ENCODE results near the gene ARRDC1.
A peak's percentile ranks its signal among the peaks of the same experiment; 100 is the strongest.
"Not testable (repeated sequence)": the region's sequence is repeated elsewhere in the genome, so short reads cannot be mapped to it uniquely, and the experiment has no call there.

The ARRDC1 gene, protein sequence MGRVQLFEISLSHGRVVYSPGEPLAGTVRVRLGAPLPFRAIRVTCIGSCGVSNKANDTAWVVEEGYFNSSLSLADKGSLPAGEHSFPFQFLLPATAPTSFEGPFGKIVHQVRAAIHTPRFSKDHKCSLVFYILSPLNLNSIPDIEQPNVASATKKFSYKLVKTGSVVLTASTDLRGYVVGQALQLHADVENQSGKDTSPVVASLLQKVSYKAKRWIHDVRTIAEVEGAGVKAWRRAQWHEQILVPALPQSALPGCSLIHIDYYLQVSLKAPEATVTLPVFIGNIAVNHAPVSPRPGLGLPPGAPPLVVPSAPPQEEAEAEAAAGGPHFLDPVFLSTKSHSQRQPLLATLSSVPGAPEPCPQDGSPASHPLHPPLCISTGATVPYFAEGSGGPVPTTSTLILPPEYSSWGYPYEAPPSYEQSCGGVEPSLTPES

DNA sequence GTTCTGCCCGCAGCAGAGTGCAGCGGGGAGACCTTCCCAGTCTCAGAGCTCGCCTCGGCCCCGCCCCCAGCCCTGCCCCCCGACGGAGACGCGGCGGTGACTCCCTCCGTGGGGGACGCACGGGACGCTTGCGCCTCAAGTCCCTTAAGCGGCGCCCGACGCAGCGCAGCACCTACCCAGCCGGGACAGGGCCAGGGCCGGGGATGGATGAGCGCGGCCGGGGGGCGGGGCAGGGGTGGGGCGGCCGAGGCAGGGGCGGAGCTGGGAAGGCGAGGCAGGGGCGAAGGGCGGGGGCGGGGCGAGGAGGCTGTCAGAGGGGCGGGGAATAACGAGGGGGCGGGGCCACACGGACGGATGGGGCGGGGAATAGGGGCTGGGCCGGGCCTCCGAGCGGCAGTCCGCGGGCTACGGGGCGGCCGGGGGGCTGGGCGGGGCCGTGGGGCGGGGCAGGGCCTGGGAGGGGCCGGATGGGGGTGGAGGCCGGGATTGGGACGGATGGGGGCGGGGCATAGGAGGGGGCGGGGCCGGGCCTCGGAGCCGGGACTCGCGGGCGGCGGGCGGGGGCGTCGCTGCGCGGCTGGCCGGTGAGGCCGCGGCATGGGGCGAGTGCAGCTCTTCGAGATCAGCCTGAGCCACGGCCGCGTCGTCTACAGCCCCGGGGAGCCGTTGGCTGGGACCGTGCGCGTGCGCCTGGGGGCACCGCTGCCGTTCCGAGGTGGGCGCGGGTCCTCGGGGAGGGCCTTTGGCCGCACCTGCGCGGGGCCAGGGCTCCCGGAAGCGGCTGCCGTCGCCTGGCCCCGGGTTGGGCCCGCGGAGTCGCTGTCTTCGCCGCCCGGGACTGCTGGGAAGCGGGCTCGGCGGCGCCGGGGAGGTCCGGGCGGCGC, at the start of gene ARRDC1:
ARRDC1 (plus strand) TSS at position 566 of the 884 bp plus-strand sequence; CDS start at position 598, 32 bp downstream.
- peak; percentile 93 for DNase-seq

DNA sequence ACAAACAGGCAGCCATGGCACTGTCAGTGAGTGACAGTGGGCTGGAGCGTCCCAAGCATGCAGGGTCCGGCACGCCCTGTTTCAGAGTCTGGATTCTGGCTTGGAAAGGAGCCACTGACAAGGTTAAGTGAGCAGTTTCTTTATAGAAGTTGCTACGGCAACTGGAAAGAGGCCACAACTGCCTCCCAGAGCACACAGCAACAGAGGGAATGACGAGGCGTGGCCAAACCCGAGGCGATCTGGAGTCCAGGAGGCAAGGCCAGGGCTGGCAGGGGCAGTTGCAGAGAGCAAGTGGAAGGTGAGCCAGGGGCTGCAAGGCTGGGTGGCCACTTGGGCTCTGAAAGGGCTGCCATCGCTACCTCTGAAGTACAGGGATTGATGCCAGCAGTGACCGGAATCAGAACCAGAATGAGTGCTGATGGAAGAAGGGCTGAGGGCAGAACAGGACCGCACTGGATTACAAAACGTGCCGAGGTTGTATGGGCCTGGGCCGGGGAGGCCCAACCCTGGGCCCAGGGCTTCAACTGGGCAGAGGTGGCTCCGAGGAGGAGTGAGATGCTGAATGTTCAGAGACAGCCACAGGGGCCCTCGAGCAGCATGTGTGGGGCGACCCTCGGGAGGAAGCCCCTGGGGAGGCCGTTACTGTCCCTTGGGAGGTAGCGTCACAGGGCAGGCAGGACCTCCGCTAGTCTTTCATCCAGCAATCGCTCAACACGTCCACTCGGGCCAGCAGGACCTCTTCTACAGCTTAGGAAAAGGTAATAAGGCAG, 49.2 kb upstream of the ARRDC1 start:
- no peak for DNase-seq

DNA sequence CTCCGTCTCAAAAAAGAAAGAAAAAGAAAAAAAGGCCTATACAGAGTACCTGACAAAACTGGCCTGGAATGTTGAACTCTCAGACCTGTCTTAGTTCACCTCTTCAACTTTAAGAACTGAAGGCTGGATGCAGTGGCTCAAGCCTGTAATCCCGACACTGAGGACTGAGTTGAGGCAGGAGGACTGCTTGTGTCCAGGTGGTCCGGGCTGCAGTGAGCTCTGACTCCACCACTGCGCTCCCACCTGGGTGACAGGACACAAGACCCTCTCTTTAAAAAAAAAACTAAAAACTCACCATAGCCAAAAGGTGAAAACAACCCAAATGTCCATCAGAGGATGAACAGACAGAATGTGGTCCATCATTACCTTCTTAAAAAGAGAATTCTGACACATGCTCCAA, 47.4 kb upstream of the ARRDC1 start:
- no peak for DNase-seq

DNA sequence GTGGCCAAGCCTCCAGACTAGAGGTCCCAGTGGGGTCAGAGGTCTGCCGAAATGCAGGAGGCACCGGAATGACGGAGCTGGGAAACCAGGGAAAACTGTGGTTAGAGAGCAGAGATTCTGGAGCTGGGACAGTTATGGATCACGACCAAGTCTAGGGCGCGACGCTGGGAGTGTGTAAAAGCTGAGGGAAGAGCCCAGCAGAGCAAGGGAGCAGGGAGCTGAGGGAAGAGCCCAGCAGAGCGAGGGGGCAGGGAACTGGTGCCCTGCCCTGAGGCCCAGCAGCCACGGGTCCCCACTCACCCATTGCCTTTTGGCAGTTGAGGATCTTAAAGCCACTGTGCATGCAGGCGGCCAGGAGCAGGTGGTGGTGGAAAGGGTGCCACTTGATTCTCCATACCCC, 41.4 kb upstream of the ARRDC1 start:
- DNase-seq: no peak

DNA sequence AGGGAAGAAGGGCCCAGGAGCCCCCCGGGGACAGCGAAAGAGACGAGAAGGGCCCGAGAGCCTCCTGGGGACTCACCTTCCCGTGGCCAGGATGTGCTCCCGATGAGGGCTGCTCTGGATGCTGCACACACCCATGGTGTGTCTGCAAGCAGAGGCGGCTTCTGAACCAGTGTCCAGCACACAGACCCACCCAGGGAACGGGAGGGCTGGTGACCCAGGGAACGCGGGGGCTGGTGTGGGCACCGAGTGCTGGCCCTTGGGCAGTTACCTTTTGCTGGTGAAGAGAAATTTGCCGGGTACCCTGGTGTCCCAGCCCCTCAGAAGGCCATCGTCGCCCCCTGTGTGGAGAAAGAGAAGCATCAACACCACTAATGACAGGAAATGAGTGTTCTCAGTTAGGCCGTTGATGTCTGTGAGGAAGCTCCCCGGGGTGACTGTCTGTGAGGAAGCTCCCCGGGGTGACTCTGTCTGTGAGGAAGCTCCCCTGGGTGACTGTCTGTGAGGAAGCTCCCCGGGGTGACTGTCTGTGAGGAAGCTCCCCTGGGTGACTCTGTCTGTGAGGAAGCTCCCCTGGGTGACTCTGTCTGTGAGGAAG, 40.6 kb upstream of the ARRDC1 start:
- DNase-seq: no peak

DNA sequence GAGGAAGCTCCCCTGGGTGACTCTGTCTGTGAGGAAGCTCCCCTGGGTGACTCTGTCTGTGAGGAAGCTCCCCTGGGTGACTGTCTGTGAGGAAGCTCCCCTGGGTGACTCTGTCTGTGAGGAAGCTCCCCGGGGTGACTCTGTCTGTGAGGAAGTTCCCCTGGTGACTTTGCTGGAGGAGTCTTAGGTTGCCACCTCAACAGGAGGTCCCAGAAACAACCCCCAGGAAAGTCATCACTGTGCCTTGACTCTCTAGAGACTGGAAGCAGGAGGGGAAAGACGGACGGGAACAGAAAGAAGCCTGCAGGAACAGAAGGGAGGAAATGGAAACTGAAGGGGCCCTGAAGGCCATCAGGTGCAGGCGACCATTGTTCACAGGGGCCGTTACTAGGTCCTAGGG, 37.0 kb upstream of the ARRDC1 start:
- not testable (repeated sequence) for DNase-seq

DNA sequence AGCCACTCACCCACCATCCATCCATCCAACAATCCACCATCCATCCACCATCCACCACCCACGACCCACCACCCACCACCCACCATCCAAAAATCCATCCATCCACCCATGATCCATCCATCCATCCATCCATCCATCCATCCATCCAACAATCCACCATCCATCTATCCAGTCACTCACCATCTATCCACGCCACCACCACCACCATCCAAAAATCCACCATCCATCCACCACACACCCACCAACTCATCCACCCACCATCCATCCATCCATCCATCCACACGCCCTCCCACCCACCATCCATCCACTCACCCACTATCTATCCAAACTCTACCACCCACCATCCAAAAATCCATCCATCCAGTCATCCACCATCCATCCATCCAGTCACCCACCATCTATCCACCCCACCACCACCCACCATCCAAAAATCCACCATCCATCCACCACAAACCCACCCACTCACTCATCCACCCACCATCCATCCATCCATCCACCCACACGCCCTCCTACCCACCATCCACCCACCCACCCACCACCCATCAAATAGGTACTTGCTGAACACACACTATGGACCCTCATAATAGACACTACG, 35.8 kb upstream of the ARRDC1 start:
- no peak for DNase-seq

DNA sequence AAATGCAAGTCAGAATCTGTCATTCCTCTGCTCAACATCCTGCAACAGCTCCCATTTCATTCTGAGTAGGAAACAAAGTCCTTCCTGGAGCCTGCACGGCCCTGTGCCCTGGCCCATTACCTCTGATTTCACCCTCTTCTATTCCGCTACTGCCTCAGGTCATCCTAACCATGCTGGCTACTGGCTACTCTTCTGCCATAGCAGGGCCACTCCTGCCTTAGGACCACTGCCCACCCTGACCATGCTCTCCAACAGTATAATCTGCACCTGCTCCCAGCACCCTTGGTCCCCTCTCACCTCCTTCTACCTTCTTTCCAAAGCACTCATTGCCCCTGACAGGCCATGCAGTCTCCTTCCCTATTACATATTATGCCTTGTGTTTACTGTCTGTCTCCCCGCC, 34.9 kb upstream of the ARRDC1 start:
- no peak for DNase-seq

DNA sequence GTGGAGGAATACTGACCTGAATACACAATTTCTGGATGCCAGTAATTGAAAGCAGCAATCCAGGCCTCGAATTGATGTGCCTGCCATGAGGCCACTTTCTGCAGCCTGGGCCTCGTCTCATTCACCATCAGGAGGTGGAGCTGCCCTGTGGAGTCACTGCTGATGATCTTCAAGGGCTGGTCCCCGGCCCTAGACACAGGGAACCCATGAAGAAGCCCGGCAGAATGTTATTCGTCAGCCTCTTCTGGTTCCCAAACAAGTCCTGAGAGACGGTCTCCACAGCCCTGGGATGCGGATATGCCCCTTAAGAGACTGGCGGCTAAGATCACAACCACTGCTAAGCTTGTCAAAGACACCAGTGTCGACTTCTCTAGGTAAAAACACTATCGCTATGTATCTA, 31.3 kb upstream of the ARRDC1 start:
- no peak for DNase-seq

DNA sequence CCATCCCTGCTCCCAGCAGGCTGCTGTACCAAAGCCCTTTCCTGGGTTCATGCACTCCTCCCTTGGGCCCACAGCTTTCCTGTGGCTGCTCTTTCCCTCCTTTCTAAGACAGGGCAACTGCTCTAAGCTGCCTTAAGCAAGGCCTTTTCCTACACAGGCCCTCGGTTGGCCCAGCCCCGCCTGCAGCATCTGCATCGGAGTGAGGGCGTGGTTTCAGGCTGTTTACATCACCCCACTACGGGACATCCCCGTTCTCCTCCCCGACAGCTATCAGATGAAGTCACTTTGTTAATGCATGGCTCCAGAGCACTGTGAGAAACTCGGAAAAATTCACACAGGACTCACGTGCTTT, 30.1 kb upstream of the ARRDC1 start:
- DNase-seq: no peak

DNA sequence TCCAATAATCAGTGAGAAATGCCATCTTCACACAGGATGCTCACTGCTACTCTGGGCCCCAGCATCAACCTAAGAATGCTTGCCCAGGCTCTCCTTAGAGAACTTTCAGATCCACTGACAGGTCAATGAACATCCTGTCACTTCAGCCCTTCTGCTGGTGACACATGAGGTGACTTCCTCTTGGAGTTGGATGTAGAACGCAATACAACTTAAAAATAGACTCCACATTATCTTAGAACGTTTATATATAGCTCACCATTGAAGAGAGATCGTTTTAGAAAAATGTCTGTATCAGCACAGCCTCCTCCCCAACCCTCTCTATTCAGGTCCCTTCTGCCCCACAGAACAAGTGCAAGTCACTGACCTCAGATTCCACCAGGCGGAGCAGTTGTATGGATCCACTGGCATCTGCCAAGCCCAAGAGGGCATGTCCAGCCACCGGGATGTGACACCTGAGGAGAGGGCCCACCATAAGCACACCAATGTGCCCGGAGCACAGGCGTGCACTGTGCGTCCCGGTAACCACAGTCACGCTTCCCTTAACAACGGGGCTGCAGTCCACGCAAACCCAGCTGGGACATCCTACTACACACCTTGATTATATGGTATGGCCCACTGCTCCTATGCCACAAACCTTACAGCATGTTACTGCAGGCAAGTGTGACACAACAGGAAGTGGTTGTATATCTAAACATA, 29.6 kb upstream of the ARRDC1 start:
- no peak for DNase-seq

DNA sequence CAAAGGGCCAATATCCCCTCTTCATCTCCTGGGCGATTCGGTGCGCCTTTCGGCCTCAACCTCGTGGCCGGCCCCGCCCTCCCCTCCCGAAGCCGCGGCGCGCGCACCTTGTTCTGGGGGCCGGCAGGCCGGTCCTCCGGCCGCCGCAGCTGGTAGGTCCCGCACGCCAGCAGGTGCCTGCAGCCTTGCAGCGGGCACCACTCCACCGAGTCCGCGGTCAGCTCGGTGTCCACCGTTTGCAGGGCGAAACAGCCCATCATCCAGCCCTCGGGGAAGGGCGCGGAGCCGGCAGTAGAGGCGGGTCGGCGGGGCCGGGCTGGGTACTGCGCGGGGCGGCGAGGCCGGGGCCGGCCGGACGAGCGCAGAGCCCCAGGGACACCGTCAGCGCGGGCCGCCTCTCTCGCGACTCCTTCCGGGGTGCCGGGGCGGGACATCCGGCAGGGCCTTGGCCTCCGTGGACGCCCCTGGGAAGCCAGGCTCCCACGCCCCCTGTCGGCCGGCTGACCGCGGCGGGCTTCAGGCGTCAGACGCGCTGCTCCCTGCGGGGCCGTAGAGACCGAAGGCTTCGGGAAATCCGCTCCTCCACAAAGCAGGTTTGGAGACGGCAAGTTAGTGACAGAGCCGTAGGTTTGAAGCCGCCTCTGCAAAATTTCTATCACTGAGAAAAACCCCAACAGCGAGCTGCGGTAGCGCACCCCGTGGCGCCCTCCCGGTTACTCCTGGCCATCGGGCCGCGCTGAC, 26.8 kb upstream of the ARRDC1 start, which contains the start of gene DPH7:
DPH7 (minus strand) TSS at position 408 of the 741 bp plus-strand sequence; CDS start at position 260, 148 bp downstream.
- DNase-seq: peak; percentile 91

DNA sequence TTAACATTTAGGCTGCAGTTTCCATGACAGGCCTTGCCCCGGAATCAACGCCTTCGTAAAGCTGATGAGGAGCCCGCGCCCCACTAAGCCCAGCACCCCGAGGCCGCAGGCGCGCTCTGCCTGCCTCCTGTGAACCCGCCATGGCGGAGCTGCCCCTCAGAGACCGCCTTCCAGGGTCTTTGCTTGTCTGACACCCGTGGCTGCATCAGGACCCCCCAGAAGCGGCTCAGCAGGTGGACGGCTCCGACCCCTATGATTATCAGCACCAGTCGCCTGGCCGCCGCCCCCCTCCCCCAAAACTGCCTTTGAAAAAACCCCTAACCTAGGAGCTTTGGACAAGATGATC, 26.3 kb upstream of the ARRDC1 start:
- no peak for DNase-seq

DNA sequence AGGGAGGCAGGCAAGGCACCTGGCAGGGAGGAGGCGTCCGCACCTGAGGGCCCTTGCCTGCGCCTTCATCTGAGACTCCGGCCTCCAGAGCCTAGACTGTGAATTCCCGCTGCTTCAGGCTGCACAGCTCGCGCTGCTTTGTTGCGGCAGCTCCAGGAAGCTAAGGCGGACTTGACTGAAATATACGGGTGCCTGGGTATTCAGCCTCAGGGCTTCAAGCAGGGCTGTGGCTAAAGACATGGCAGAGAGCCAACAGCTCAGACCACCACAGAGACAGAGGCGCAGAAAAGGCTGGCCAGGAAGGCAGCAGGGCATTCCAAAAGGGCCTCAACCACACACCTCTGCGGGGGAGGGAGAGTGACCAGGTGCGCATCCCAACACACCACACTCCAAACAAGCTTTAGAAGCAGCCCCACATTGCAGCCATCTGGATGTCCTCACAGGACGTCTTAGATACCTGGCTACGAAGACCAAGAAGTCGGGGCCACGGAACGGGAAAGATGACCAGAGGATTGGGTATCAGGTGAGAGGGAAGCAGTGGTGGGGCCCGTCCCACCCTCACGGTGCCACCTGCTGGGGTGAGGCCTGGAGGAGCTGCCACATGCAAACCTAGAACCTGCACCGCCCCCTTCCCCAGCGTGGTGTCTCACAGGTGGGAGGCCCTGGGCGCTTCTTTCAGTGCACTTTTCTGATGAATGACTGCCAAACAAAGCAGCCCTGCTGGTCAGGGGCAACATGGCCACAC, 25.1 kb upstream of the ARRDC1 start:
- DNase-seq: no peak

DNA sequence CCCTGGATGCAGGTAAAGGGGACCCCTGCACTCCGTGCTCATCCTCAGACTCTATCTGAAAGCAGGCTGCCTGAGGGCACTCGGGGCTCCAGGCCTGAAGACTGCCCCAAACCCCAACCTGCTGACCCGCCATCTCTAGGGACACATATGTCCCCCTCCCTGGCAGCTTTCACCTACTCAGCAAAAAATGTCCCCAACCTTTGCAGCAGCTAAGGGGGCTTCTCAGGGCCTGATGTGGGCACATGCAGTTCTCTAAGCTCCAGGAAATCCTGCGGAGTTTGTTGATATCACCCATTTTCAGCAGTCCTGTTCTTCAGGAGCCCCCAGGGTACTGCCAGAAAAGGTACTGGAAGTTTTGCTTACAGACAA, 24.5 kb upstream of the ARRDC1 start:
- DNase-seq: no peak

DNA sequence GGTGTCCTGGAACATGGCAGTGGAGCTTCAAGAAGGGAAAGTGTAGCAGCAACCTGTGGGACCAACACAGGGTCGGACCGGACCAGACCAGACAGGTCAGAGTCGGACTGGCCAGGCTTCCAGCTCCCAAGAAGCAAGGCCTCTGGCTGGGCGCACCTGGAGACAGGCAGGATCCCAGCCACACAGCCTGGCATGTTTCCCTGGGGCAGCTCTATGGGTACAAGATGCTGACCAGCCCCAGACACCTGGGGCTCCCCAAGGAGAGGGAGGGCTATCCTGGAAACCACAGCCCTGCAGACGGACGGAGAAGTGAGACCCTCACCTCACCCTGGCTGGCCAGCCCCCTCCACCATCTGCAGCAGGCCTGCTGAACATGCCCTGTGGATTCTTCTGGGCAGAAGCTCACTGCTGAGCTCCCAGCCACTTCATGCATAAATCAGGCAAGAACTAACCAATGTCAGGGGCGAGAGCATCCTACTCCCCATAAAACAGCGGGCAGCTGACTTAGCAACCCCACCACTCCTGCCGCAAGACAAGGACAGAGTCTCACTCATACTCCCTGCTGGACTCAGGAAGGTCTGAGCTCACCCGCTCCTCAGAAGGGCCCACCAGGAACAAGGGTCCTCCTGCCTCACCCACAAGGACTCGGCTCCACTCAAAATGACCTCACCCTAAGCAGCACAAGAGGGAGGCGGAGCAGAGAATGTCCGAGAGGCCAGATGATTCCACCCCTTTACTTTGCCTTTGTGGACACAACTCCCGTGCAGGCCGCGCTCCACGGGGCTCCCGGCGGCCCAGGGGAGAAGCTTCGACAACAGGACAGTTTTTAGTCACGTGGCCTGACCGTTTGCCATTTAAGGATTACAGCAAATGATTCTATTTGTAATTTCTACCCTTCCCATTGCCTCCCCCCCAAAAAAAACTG, 23.9 kb upstream of the ARRDC1 start:
- no peak for DNase-seq

DNA sequence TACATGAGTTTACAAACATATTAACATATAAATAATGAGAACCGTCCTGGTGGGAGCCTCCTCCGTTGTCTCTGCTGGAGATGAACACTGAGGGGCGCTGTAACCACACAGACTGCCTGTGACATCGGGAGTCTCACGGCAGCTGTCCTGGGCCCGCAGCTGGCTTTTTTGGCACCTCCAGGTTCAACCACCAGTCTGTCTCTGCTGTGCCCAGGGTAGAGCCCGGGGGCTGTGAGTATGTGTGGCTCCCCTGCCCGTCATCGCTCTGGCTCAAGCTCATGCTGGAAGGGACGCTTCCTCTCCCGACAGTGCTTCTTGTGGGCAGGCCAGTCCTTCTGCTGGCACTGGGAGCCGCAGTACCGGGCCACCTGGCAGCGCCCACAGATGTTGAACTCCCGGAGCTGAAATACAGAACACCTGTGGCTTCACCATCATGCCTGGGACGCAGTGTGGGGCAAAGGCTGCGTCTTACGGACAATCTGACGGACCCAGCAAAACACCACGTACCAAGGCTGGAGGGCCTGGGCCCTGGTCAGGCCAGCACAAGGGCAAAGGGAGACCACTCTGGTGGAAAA, 23.1 kb upstream of the ARRDC1 start:
- DNase-seq: no peak

DNA sequence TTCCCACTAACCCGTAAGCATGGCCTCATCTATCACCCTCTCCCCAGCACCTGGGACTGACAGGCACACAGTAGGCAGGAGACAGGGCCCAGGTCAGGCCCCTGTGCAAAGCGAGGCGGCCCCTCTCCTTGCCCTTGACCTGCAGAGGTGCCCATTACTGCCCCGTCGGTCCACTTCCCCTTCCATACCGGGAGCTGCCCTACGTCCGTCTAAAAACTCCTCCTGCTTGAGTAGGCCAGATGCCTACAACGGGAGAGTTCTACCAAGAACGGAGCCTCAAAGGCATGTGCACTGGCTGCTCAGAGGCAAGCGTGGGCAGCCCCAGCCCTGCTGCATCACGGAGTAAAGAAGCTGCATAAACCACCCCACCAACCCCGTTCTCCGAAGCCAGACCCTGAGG, 22.1 kb upstream of the ARRDC1 start:
- DNase-seq: no peak

DNA sequence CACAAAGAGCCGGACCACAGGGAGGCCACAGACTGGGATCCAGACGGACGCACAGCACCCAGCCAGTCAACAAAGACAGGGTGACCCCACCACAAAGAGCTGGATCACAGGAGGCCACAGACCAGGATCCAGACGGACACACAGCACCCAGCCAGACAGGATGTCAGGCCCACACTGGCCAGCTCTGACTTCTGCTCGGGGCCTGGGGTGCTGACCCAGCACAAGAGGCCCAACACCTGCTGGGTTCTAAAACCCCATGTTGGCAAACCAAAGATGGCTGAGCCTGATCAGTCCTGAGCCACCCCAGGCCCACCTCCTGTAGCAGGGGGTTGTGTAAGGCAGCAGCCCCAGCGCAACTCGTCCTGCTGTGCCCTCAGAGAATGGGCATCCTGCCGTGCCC, 21.5 kb upstream of the ARRDC1 start:
- no peak for DNase-seq

Measured in CD4-positive, alpha-beta T cell treated with Interferon gamma for 1 hour (primary cell).